GM21526 (cell line): ENCODE measurements around the gene KIAA1755.

Source experiments
- ATAC-seq: cut with Tn5 transposase; IDR thresholded peaks from one replicate; pipeline ENCODE4 v1.9.1; 2021; ENCODE audit warnings: moderate library complexity; ENCODE audit not compliant: unreplicated experiment, low FRiP score

KIAA1755 gene

GRCh38 chr20:38209054-38209675, 51.4 kb downstream of the KIAA1755 start:
- no peak for ATAC-seq

DNA sequence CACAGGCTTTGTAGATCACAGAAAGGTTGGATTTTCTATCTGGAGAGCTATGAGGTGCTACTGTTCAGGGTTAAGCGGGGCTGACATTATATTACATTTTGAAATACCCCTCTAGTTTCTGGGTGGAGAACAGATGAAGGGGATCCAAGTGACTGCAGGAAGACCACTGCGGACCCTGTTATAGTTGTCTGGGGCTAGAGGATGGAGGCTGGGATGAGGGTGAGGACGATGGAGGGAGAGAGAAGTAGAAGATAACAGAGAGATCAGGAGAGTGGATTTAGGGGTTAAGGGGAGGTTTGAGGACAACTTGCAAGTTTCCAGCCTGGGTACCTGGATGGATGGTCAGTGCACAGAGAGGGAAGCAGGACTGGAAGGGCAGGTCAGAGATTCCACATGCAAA, 52.0 kb downstream of the KIAA1755 start:
- ATAC-seq: no peak

GRCh38 chr20:38208088-38208487, 52.4 kb downstream of the KIAA1755 start:
- no peak for ATAC-seq

- no peak for ATAC-seq
Measured at GRCh38 chr20:38207621-38208020, 52.9 kb downstream of the KIAA1755 start.

DNA sequence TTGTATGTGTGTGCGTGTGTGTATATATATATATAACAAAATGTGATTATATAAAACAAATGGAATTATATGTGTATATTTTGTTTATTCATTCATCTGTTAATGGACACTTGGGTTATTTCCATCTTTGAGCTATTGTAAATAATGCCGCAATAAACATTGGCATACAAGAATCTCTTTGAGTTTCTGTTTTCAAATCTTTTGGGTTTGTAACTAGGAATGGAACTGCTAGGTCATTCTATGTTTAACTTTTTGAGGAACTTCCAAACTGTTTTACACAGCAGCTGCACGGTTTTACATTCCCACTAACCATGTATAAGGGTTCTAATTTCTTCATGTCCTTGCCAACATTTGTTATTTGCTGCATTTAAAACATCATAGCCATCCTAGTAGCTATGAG, 55.5 kb downstream of the KIAA1755 start:
- no peak for ATAC-seq

DNA sequence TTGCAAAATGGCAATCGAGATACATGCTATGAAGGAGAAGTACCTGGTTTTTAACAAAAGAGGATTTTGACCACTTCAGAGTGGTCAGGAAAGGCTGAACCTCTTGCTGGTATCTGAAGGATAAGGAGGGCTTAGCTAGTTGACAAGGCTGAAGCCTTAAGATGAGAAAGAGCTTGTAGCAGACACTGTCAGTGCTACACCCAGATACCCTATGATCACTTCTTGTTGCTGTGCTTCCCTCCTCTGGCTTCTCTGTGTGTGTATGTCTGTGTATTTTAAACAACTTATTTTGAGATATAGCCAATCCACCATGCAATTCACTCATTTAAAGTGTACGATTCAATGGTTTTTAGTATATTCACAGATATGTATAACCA, 56.6 kb downstream of the KIAA1755 start:
- ATAC-seq: no peak

- ATAC-seq: no peak
Measured at GRCh38 chr20:38203337-38203980, 57.1 kb downstream of the KIAA1755 start.

DNA sequence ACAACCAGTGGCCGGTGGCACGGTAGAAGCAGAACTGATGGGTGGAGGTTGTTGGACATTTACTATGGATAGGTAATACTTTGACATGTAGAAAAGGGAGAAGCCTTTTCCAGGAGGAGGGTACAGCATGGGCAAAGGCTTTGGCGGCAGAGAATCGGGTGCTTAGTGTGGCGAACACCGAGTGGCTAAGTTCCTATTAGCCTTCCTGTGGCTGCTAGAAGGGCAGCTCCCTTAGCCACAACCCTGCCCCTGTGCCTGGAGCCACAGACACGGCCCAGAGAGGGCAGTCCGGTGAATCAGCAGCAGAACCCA, 57.6 kb downstream of the KIAA1755 start:
- ATAC-seq: no peak

- ATAC-seq: no peak
Measured at GRCh38 chr20:38202153-38202981, 58.2 kb downstream of the KIAA1755 start.

- ATAC-seq: no peak
Measured at GRCh38 chr20:38201356-38201755, 59.2 kb downstream of the KIAA1755 start.

GRCh38 chr20:38200646-38201045, 59.9 kb downstream of the KIAA1755 start:
- no peak for ATAC-seq

DNA sequence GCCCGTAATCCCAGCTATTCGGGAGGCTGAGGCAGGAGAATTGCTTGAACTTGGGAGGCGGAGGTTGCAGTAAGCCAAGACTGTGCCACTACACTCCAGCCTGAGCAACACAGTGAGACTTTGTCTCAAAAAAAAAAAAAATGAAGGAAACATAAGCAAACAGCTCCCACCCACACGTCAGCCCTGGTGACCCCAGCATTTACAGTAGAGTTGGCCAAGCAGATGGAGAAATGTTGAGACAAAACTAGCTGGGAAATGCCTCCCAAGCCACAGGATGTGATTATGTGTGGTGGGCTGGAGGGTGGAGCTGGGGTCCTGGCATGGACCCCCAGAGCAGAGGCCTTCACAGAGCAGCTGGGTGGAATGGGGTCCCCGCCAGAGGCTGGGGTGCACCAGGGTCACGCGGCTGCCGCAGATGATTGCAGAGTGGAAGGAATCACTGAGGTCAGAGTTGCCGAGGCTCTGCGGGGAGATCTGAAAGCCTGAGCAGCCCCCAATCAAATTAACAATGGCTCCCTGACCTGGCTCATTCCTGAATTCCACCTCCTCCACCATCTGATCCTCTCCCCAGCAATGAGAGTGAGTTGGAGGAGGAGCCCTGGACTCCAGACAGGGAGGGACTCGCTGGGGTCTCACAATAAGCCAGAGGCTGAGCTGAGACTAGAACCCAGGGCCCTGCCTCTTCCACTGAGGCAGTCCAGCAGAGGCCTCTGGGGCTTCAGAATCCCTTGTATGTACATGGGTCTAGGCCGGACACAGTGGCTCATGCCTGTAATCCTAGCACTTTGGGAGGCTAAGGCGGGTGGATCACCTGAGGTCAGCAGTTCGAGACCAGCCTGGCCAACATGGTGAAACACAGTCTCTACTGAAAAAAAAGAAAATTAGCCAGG, 60.8 kb downstream of the KIAA1755 start:
- ATAC-seq: no peak

DNA sequence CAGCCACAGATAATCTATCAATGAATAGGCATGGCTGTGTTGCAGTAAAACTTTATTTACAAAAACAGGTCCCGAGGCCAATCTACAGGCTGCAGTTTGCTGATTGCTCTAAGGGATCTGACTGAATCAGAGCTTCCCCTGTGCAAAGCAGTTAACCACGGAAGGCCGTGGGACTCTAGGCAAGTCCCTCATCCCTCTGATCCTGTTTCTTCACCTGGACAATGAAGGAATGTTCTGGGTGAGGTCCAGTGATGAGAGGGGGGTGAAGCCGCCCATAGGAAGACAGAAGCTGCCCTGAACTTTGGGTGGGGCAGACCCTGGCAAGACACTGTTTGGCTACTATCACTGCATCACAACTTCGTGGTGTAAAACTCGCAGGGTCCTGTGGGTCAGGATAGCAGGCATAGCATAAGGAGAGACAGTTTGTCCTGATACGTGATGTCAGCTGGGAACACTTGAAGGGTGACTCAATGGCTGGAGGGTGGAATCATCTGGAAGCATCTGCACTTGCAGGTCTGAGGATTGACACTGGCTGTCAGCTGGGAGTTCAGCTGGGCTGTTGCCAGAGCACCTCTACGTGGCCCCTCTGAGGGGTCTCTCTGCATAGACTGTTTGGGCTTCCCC, 62.2 kb downstream of the KIAA1755 start:
- ATAC-seq: no peak

DNA sequence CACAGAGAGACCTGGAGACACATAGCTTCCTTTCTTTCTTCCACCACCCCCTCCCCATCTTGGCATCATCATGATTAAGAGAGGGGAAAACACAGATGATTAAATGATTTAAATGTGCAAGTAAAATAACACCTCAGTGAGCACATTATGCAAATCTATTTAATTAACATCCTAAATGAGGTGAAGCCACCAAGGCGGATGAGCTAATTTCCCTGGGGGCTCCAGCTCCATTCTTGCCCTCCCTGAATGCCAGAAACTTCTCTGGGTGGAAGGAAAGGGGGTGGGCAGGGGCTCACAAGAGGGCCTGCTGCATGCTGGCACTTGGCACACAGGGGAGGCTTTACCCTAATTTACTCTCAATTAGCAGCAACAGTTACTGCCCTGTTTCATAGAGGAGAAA, 62.9 kb downstream of the KIAA1755 start:
- no peak for ATAC-seq

DNA sequence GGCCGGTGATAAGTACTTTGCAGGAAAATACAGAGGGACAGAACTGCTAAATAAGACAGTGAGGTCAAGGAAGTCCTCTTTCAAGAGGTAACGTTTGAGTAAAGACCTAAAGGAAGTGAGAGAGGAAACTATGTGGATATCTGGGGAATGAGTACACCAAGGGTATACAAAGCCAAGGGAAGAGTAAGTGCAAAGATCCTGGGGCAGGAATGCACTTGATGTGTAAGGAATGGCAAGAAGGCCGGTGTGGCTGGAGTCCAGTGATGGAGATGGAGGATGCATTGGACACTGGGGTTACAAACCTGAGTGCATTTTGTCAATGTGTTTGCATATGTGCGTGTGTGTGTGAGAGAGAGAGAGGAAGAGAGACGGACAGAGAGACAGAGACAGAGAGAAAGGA, 63.3 kb downstream of the KIAA1755 start:
- no peak for ATAC-seq

- ATAC-seq: no peak
Measured at GRCh38 chr20:38196592-38196991, 63.9 kb downstream of the KIAA1755 start.

GRCh38 chr20:38196076-38196475, 64.5 kb downstream of the KIAA1755 start:
- no peak for ATAC-seq

GRCh38 chr20:38195521-38195920, 65.0 kb downstream of the KIAA1755 start:
- ATAC-seq: no peak

DNA sequence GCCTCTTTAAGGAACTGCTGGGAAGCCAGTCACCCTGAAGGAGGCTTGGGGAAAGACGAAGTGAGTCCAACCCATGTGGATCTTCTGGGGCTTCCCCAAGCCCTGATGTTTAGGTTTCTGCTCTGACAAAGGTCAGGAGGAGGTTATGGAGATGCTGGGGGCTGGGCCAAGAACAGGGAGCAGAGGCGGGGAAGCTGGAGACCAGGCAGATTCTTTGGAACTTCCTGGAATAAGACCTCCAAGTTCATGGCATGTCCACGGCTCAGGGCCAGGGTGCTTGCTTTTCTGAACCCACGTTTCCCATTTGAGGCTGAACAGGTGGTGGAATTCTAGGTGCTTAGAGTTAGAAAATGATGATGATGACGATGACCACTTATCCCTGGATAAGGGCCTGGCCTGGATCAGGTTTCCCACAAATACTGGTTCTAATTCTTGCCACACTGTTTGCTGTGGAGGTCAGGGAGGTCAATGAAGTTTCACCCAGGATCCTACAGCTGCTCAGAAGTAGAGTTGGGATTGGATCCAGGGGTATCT, 65.5 kb downstream of the KIAA1755 start:
- no peak for ATAC-seq

DNA sequence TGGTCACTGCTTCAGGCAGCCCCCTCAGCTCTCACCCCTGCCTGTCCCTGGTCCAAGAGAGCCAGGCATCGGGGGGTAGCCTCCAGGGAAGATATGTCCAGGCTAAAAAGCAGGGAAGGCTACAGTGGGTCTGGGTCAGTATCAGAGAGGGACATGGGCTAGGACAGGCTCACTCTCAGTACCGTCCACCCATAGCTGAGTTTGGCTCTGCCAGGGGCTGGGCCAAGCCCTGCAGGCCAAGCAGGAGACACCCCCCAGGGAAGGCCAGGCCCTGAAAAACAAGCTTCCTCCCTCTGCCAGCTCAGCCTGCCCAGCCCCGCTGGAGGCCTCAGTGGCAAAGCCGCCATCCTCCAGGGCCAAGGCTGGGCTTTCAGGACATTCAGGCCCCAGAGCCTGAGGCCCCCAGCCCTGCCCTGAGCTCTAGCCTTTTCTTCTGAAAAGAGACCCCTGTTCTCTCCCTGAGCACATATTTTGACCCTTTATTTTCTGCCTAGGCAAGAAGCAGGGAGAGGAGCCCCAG, 66.9 kb downstream of the KIAA1755 start:
- no peak for ATAC-seq
